ENCODE data around the gene POLA1. TPM values are rescaled to one million over a fixed set of nuclear protein-coding genes. Genes with fewer than 3 reads are reported as not detected.

Gene POLA1
- total RNA-seq, 1 donor from 2014 or later, result 9.8 TPM

DNA sequence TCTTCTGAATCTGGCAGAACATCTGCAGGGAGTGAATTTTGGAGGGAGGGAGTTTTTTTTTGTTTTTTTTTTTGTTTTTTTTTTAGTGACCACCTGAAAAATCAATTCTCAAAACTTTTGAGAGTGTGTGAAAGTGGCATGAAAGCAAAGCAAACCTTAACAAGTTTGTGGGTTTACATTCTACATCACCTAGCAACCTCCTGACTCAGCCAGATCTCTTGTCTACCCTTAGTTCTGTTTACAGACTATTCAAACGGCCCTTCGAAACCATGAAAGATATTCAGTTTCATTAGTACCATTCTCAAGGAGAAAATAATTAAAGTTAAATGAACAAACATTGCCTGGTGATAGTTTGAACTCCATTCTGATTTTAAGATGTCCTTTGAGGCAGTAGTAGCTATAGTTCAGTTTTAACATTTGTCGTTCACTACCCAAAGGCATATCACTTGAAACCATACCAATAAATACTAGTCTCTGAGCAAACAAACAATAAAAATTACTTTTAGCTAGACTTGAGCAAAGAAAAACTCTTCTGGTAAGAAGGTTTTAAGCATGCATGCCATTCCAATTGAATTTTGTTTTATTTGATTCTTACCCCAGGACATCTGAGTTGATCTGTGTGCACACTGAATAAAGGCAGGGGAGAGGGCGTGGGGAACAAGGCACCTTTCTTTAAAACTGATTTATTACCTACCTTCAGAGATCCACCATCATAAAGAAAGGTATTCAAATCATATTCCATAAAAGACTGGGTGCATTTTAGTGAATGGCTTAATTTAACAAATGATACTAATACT, 184.3 kb downstream of the POLA1 start:
- DNase-seq (ENCODE audit: low read depth), result peak; percentile 62

DNA sequence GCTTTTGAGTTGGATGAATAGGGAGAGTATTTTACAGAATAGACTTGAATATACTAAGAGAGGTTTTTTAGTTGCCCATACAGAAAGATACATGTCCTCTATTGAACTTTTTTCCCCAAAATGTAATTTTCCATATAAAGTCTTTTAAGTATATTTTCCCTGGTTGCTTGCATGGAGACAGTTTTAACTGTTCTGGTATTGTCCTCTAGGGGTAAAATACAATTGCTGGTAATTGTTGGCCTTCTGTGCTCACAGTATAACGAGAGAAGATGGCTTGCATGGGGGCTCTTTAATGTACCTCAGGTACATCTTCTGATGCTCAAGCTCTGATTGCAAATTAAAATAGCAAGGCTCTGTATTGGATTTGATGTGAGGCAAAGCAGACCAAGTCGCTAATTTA, 186.0 kb downstream of the POLA1 start:
- no peak for DNase-seq (ENCODE audit: low read depth)

DNA sequence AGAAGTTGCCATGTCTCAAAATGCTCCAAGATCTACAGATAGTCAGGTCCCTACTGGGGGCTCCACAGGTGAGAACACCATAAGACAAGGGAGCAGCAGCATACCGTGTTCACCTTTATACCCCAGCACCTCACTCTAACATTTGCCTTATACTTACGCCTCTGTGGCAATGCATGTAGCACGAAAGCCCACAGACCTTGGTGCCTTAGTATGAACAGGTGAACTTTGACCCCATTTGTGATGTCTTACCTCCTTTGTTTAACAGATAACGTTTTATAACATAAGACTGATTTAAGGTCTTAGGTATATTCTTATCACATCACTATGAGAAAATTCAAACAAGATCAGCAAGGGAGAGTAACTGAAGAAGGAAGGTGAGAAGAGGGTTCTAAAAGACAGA, 193.2 kb downstream of the POLA1 start:
- no peak for DNase-seq (ENCODE audit: low read depth)

DNA sequence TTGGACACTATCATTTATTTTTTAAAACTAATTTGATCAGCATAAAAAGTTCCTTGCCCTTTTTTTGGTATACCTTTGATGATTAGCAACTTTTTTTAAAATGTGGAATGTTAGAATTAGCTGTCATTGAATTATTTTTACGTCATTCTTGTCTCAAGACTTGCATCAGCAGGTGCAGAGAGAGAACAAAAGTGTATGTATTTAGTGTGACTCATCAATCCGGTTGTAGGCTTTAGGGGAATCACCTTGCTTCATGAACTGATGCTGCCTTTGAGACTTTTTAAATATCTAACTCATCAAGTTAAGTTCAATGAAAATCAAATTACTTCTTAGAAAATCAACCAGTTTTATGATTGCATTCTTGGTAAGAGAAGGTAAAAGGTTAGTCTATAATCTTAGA, 197.0 kb downstream of the POLA1 start:
- peak; percentile 41 for DNase-seq (ENCODE audit: low read depth)

DNA sequence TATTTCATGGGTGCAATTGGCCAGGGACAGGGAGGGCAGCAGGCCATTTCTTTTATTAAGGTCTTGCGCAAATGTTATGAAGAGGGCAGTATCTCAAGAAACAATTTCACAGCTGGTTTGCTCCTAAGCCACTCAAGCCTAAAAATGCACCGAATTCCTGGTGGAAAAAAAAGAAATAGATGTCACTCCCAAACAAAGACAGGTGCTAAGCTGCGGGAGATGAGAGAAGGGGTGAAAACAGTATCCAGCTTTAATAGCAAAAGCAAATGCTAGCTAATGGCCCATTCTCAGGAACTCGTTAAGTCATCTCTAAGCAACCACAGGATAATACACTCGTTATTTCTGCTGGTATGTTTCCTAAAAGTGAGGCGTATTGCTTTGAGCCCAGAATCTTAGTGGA, 205.7 kb downstream of the POLA1 start:
- peak; percentile 2 for DNase-seq (ENCODE audit: low read depth)

DNA sequence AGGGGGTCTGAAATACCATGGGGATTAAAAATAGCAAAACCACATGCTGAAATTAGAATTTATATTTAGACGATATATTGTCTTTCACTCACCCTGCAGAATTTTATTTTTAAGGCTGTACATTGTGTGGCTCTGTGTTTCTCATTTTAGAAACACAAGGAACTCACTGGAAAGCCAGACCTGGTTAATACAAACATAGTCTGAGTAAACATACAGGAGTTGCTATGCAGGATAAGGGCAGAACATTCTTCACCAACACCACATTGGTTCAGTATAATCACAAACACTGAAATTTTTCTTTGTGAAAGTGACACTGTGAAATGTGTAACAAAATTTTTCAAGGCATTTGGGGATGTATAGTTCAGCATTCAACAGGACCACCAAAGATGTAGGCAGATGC, 206.5 kb downstream of the POLA1 start:
- no peak for DNase-seq (ENCODE audit: low read depth)

DNA sequence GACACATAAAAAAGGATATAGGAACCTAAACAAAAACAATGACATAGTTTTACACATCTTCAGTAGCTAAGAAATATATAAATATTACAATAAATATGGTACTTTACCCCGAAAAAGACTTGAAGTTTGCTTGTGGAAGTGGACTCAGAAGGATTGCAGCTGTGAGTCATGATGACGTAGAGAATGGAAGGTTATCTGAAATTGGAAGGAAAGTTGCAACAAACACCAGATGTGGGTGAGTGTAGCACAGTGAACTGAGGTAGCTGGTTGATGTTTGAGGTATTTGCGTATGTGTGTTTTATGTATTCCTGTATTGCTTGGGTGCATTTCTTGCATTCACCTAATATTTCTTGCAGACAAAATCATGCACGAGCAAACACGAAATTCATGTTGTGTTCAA, 209.1 kb downstream of the POLA1 start:
- no peak for DNase-seq (ENCODE audit: low read depth)

DNA sequence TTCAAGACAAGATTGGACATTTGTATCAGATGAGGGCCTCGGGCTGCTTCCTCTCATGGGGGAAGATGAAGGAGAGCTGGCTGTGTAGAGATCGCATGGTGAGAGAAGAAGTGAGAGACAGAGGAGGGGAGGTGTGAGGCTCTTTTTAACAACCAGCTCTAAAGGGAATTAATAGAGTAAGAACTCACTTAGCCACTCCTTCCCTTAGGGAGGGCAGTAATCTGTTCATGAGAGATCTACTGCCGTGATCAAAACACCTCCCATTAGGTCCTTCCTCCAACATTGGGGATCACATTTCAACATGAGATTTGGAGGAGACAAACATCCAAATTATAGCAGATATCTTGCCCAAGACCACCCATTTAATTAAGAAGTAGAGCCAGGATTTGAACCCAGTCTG, 225.0 kb downstream of the POLA1 start:
- no peak for DNase-seq (ENCODE audit: low read depth)

DNA sequence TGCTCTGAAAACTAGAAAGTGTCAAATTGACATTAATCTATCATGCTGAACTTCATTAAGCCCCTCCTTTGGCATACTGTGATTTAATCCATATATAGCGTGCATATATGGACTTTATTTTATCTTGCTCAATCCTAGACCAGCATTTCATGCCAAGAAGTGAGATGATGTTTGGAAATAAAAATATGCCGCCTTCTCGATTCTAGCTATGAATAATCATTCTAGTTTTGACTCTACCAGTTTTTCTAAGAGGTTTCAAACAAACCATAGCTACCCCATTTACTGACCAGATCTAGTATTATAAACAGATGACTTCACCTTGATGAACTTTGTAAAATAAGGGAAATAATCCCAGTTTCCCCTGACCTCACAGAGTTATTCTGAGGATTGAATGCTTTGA, 227.1 kb downstream of the POLA1 start:
- DNase-seq (ENCODE audit: low read depth), result no peak

DNA sequence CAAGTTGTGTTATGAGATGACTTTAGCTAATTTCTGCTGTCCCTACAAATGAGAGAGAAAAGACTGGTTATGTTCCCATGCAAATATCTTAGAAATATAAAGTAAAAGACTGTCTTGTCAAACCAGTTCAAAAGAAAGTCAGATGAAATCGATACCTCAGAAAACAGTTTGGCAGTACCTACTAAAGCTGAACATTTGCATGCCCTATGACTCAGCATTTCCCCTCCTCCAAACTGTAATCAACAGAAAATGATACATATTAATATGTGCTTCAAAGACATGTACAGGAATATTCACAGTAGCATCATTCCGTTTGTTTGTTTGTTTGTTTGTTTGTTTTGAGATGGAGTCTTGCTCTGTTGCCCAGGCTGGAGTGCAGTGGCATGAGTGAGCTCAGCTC, 231.7 kb downstream of the POLA1 start:
- peak; percentile 0 for DNase-seq (ENCODE audit: low read depth)

DNA sequence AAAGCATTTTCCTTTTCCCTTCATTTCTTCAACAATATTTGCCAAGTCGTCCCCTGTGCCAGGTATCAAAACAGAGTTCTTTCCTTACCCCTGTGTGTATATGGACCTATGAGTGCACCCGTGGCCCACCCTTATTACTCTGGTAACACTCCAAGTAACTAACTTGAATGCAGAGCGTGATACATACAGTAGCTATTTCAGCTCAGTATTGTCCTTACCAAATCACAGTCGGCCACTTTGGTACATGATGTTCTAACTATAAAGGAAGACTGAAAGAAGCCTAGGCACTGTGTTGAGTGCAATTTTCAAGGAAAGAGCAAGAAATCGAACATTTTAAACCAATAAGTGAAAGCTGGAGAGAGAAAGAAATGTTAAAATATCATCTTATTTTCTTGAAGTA, 233.7 kb downstream of the POLA1 start:
- DNase-seq (ENCODE audit: low read depth), result no peak

DNA sequence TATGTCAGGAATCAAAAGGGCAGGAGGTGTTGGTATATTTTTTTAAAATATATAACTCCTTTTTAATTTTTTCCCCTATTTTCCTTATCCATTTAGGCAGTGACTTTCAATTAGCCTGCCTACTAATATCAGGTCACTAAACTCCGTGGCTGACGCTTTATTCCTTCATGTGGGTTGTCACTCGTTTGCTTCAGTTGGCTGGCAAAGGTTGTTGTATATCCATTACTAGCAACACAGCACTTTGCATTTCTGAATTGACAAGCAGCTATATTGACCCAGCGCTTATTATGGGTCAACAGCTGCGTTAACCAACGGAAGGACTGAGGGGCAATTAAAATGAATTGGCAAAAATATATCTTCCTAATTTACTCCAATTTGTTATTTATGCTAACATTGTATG, 234.4 kb downstream of the POLA1 start:
- no peak for DNase-seq (ENCODE audit: low read depth)

DNA sequence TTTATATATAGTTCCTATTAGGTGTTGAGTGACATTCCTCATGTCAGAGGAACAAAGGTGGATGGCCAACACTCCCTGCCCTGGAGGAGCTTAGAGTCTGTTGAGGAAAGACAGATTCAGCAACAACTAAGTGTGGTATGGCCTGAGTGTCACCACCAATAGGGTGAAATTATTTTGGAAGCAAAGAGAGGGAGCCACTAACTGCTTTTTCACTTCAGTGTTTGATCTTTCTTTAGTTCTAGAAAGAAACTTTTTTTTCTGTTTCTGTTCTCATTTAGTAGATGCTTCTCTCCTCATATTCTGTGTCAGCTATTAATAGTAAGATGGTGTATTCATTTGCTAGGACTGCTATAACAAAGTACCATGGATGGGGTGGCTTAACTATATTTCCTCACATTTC, 240.6 kb downstream of the POLA1 start:
- no peak for DNase-seq (ENCODE audit: low read depth)

DNA sequence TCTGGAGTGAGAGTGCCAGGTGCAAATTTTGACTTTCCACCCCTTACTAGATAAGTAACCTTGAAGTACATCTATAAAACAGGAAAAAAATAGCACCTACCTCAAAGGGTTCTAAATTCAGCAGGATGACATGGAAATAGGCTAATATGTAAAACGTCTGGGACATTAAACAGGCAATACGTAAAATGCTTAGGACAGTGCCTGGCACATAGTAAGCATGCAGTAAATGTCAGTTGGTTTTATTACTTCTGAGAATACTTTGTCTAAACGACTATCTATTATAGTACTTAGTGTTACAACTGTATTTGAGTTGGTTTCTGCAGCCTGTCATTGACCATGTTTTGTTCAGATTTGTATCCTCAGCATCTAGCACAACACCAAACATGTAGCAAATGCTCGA, 251.3 kb downstream of the POLA1 start:
- DNase-seq (ENCODE audit: low read depth), result no peak

DNA sequence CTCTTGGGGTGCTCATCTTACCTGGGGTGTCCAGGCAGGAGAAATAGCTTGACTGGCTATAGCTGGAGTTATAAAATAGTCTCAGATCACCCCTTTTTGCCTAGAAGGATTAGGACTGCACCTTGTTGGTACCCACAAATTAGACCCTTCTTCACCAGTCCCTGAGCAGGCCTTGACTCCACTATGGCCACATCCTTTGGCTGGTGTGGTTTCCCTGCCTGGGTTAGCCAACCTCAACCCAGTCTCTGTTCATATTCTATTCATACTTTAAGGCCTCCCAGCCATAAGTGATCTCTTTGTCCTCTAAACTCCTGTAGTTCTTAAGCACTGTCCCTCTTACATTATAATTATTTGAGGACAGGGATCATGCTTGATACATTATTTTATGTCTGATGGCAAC, 252.7 kb downstream of the POLA1 start:
- DNase-seq (ENCODE audit: low read depth), result no peak

DNA sequence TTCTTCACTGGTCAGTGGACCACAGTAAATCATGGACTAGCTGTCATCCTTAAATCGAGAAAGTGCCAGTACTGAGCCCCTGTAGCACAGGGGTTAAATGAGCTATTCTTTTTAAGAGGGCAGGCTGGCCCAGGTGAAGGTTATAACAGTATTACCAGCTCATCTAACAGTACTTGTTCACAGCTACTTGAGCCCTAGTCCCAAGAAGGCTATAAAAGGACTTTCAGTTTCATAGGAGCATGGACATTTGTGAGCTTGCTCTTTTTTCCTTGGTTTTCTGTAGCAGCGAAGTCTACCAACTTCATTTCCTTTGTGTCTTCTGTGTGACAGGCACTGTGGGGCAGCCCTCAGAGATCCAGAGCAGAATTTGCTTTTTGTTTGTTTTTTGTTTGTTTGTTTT, 261.0 kb downstream of the POLA1 start:
- no peak for DNase-seq (ENCODE audit: low read depth)

DNA sequence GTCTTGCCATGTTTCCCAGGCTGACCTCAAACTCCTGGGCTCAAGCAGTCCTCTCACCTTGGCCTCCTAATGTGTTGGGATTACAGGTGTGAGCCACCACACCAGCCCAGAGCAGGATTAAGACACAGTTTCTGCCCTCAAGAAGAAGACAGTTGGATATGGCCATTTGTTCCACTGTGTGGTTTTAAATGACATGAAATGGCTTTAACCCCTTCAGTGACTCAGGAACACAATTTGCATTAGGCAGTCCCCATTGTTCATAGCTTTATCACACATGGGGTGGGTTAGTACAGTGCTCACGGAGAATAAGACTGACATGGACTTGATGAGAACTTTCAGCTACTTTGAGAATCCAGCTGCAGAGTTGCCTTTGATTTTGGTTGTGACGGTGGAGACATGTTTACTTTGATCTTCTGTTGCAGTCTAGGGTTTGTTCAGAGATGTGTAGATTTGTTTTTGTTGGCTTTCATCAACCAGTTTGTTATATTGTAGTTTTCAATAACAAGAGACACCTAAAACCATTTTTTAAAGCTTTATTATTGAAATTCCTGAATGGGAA, 261.7 kb downstream of the POLA1 start:
- no peak for DNase-seq (ENCODE audit: low read depth)

DNA sequence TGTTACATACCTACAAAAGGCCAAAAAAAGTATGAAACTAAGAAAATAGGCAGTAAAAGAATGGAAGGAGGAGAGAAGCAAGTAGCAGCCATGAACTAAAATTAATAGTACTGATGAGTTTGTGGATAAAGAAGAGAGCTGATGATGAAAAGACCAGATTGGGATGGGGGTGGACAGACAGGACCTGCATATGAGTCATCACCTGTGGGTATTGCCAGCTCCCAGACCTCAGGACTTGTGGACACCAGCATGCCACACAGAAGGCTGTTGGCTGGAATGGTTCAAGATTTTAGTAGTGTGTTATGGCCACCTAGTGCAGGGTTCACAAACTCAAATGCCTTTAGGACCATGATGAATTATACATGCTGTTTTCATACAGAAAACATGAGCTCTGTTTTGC, 263.1 kb downstream of the POLA1 start:
- DNase-seq (ENCODE audit: low read depth), result peak; percentile 66

DNA sequence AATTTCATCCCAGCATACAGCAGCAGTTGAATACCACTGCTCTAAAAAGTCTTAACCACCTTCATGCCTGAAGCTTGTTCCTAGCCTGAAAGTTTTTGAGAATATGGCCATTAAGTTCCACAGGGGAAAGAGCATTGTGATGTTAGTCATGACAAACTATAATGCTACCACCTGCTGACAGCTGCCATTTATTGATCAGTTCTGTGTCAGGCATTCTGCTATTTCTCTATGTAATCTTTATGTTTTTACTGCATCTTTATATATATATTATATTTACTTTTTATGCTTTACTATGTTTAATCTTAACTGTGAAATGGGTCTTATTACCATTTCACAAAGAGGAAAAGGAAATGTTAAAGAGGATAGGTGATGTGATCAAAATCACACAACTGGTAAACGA, 268.1 kb downstream of the POLA1 start:
- no peak for DNase-seq (ENCODE audit: low read depth)

DNA sequence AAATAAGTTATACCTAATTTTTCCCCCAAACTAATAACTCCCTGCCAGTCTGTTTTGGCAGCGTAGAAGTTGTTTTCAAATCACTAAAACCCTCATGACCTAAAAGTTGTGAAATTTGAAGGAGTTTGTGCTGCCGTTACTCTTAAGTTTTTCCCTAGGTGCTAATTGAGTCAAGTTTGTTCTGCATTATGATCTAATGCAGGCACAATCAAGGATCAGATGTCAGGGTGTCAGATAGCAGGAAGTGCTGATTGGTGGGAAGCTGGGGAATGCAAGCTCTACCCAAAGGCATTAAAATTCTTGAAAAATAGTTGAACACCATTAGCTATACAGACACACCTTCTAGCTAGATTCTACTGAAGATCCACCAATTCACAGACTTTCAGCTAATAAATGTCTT, 270.1 kb downstream of the POLA1 start:
- peak; percentile 54 for DNase-seq (ENCODE audit: low read depth)

DNA sequence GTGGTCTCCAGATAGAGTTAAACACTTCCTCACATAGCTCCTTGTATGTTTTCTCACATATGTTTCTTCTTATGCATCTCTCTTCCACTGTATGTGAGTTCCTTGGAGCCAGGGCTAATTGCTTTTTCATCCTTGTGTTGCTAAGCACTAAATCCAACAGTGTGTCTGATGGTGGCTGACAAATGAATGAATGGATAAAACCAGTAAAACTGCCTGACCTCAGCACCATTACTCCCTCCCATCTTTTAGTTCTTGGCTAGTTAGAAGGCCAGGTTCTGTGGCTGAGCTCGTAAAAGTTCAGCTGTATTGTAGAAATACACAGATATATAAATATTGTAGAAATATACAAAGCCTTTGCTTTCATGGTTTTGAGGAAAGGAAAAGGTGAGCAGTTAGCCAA, 271.7 kb downstream of the POLA1 start:
- DNase-seq (ENCODE audit: low read depth), result no peak

DNA sequence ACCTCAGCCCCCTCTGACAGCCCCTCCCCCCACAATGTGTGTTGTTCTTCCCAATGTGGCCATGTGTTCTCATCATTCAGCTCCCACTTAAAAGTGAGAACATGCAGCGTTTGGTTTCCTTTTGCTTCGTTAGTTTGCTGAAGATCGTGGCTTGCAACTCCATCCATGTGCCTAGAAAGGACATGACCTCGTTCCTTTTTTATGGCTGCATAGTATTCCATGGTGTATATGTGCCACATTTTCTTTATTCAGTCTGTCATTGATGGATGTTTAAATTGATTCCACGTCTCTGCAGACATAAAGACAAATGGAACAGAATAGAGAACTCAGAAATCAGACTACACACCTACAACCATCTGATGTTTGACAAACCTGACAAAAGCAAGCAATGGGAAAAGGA, 276.1 kb downstream of the POLA1 start:
- DNase-seq (ENCODE audit: low read depth), result no peak

DNA sequence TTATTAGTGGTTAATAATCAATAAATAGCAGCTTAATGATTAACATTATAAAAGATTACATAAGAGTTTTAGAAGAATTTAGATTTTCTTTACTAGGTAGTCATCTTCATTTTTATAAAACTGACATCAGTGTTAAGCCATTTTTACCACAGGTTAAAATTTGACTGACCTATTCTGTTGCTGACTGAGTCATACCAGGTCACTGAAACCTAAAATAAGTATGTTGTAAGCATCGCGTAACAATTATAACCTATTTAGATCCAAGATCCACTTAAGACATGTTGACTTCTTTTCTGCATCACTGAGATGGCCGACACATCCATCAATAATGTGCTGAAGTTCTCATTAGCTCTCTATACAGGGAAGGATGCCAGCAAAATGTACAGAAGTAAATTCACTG, 285.4 kb downstream of the POLA1 start:
- peak; percentile 82 for DNase-seq (ENCODE audit: low read depth)

DNA sequence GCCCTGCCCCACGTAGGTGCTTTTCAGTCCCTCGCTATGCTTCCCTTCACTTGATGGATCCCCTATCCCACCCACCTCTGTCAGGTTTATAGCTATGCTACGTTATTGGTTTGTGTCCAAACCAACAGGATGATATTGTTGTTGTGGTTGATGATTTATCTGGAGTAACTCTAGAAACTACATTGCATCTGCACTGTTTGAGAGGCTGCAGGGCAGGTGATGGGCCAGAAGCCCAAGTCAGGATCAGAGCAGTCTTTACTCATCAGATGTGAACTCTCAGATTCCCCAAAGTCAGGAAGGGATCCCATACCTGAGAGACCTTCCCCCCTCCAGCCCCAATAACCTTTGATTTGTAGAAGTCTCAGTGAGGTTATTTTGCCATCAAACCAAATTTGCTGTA, 287.3 kb downstream of the POLA1 start:
- peak; percentile 19 for DNase-seq (ENCODE audit: low read depth)
